ENCODE data around the gene HSD17B12. TPM values are rescaled to one million over a fixed set of nuclear protein-coding genes. Genes with fewer than 3 reads are reported as not detected.
A peak's percentile ranks its signal among the peaks of the same experiment; 100 is the strongest.

Gene HSD17B12
- total and polyA plus RNA-seq, 2 of the 13 experiments (the other 11 are each of a cell fraction or from before 2014, with no cell fraction given): 50.3 to 117 TPM

- TF ChIP-seq BCLAF1 (IDR thresholded peaks at IDR 0.05) (no peak), AKAP8 (CRISPR knock-in tag; IDR thresholded peaks at IDR 0.05) (no peak), ZNF674 (CRISPR knock-in tag; IDR thresholded peaks at IDR 0.05; ENCODE audit: low read depth) (no peak), U2AF1 (optimal IDR thresholded peaks at IDR 0.05; ENCODE audit: low read depth, low read length) (no peak), NKX3-1 (CRISPR knock-in tag; IDR thresholded peaks at IDR 0.05) (no peak), REL (CRISPR knock-in tag; conservative IDR thresholded peaks at IDR 0.05) (peak; percentile 71; the same call in 1 of the 2 replicates), DPF2 (CRISPR knock-in tag; IDR thresholded peaks at IDR 0.05; ENCODE audit: borderline replicate concordance, low read depth) (no peak), ATRX (CRISPR knock-in tag; IDR thresholded peaks at IDR 0.05; ENCODE audit: borderline replicate concordance) (no peak), FOXC1 (CRISPR knock-in tag; IDR thresholded peaks at IDR 0.05; ENCODE audit: borderline replicate concordance) (peak; percentile 87), REST (IDR thresholded peaks at IDR 0.05; ENCODE audit: borderline replicate concordance in 1 of 2, low read depth in 1 of 2, low read length in 2 of 2) (no peak), ETV6 (CRISPR knock-in tag; conservative IDR thresholded peaks at IDR 0.05) (no peak), ZNF317 (CRISPR knock-in tag; IDR thresholded peaks at IDR 0.05) (no peak; the same call in 1 of the 2 replicates), CBX1 (IDR thresholded peaks at IDR 0.05; ENCODE audit: low read depth) (peak; percentile 100), SALL1 (CRISPR knock-in tag; IDR thresholded peaks at IDR 0.05) (peak; percentile 88), ZNF670 (CRISPR knock-in tag; IDR thresholded peaks at IDR 0.05; ENCODE audit: borderline replicate concordance) (peak; percentile 79; the same call in 1 of the 2 replicates), ZNF710 (CRISPR knock-in tag; IDR thresholded peaks at IDR 0.05; ENCODE audit: borderline replicate concordance) (peak; percentile 64; the same call in 1 of the 2 replicates), ZMYM2 (CRISPR knock-in tag; IDR thresholded peaks at IDR 0.05) (0 out of 2 replicates have a peak, but pooled peaks have one; percentile 50), ZNF781 (CRISPR knock-in tag; IDR thresholded peaks at IDR 0.05; ENCODE audit: borderline replicate concordance, not compliant biosample characterization) (no peak), AHR (CRISPR knock-in tag; IDR thresholded peaks at IDR 0.05) (peak; percentile 96; the same call in 1 of the 2 replicates), ZNF274 (CRISPR knock-in tag; IDR thresholded peaks at IDR 0.05) (peak; percentile 81; the same call in 1 of the 2 replicates), ZNF709 (CRISPR knock-in tag; IDR thresholded peaks at IDR 0.05) (no peak), ZNF746 (CRISPR knock-in tag; IDR thresholded peaks at IDR 0.05) (0 out of 2 replicates have a peak, but pooled peaks have one; percentile 50), ZMYM3 (CRISPR knock-in tag; IDR thresholded peaks at IDR 0.05) (peak; percentile 66)
Measured at GRCh38 chr11:43880640-43881159, 200.2 kb downstream of the HSD17B12 start, which contains the start of gene ALKBH3 (continued).
